IMR-90 (cell line): Measurements from ENCODE around the gene MADCAM1. TPM values are rescaled to one million over a fixed set of nuclear protein-coding genes. Genes with fewer than 3 reads are reported as not detected.

Experiments used
- ATAC-seq: fragments of 200-7000 bp; cut with Tn5 transposase; 2 replicates; pipeline ENCODE4 v1.9.1; 2020; ENCODE audit warnings: low read depth, mild to moderate bottlenecking, moderate library complexity
- BruUV-seq: library from RNA; stranded (reverse); fragments of 400-500 nt; replicated peaks from 2 replicates; lab custom pipeline; 2021; lab: Mats Ljungman, UMichigan
- CTCF ChIA-PET: fragments of 300-600 bp; formaldehyde crosslinking; extraction: SDS; loops from one replicate; lab custom pipeline; 2021; ENCODE audit warnings: antibody characterized with exemption; lab: Yijun Ruan, JAX
- POLR2A ChIA-PET: fragments of 300-600 bp; sonication (Branson Sonifier 250); formaldehyde crosslinking; loops from one replicate; lab custom pipeline; 2022; ENCODE audit warnings: antibody characterized with exemption; ENCODE audit not compliant: unreplicated experiment; lab: Charles Lee
- DNase-seq: peaks from one replicate; pipeline ENCODE4 v3.0.0; 2013
- H2AFZ ChIP-seq: replicated peaks from 2 replicates; pipeline ENCODE3; 2013; ENCODE audit warnings: low read length, mild to moderate bottlenecking; ENCODE audit not compliant: poor library complexity
- H2AK5ac ChIP-seq: 2 replicates; pipeline ENCODE4 v1.6.1; 2013; ENCODE audit warnings: low read depth, low read length, inconsistent platforms
- H2AK9ac ChIP-seq: replicated peaks from 2 replicates; pipeline ENCODE3; 2013; ENCODE audit warnings: mild to moderate bottlenecking, low read depth, low read length, moderate library complexity; ENCODE audit not compliant: poor library complexity
- H2BK120ac ChIP-seq: 2 replicates; pipeline ENCODE4 v1.6.1; 2013; ENCODE audit warnings: low read depth, low read length, inconsistent platforms
- H2BK15ac ChIP-seq: 3 replicates; pipeline ENCODE4 v1.6.1; 2013; ENCODE audit warnings: low read depth, low read length, inconsistent platforms
- H2BK20ac ChIP-seq: 2 replicates; pipeline ENCODE4 v1.6.1; 2013; ENCODE audit warnings: low read depth, mild to moderate bottlenecking, inconsistent platforms, low read length, moderate library complexity
- H2BK5ac ChIP-seq: 2 replicates; pipeline ENCODE4 v1.6.1; 2013; ENCODE audit warnings: mild to moderate bottlenecking, low read depth, low read length, inconsistent platforms; ENCODE audit not compliant: poor library complexity, severe bottlenecking
- H3K14ac ChIP-seq: replicated peaks from 2 replicates; pipeline ENCODE4 v1.6.1; 2013; ENCODE audit warnings: low read depth, low read length, inconsistent platforms
- H3K18ac ChIP-seq: 2 replicates; pipeline ENCODE4 v1.6.1; 2013; ENCODE audit warnings: low read depth, low read length, control low read depth
- H3K23ac ChIP-seq: 2 replicates; pipeline ENCODE4 v1.6.1; 2013; ENCODE audit warnings: low read depth, low read length, inconsistent platforms
- H3K27ac ChIP-seq: 2 replicates; pipeline ENCODE4 v1.5.1; 2013; ENCODE audit warnings: mild to moderate bottlenecking, control low read depth, low read length; ENCODE audit not compliant: insufficient read depth
- H3K27me3 ChIP-seq: 2 replicates; pipeline ENCODE4 v1.6.1; 2013; ENCODE audit warnings: low read length; ENCODE audit not compliant: control insufficient read depth, insufficient read depth
- H3K36me3 ChIP-seq: 2 replicates; pipeline ENCODE4 v1.6.1; 2013; ENCODE audit warnings: low read length, mixed read lengths; ENCODE audit not compliant: control insufficient read depth, insufficient read depth
- H3K4ac ChIP-seq: 2 replicates; pipeline ENCODE4 v1.6.1; 2013; ENCODE audit warnings: low read depth, low read length, inconsistent platforms
- H3K4me1 ChIP-seq: 2 replicates; pipeline ENCODE4 v1.6.1; 2013; ENCODE audit warnings: low read length, mixed read lengths; ENCODE audit not compliant: control insufficient read depth, insufficient read depth
- H3K4me2 ChIP-seq: 2 replicates; pipeline ENCODE4 v1.6.1; 2013; ENCODE audit warnings: low read depth, mild to moderate bottlenecking, control low read depth, low read length, moderate library complexity
- H3K4me3 ChIP-seq: 2 replicates; pipeline ENCODE4 v1.5.1; 2013; ENCODE audit warnings: low read depth, mild to moderate bottlenecking, control low read depth, low read length, moderate library complexity; ENCODE audit not compliant: insufficient read depth
- H3K56ac ChIP-seq: 2 replicates; pipeline ENCODE4 v1.6.1; 2013; ENCODE audit warnings: low read length, inconsistent platforms; ENCODE audit not compliant: insufficient read depth; ENCODE audit errors: extremely low read depth
- H3K79me1 ChIP-seq, 2 experiments: 2 replicates each; pipeline ENCODE4 v1.6.1; 2013; ENCODE audit warnings: low read length in 2 of 2, inconsistent platforms in 1 of 2, low read depth in 1 of 2
- H3K9ac ChIP-seq: 2 replicates; pipeline ENCODE4 v1.6.1; 2013; ENCODE audit warnings: low read depth, low read length, control low read depth
- H3K9me1 ChIP-seq: 2 replicates; pipeline ENCODE4 v1.6.1; 2013; ENCODE audit warnings: low read length, inconsistent platforms; ENCODE audit not compliant: insufficient read depth
- H3K9me3 ChIP-seq: 2 replicates; pipeline ENCODE4 v1.6.1; 2013; ENCODE audit warnings: low read length; ENCODE audit not compliant: control insufficient read depth, insufficient read depth
- H4K20me1 ChIP-seq: 2 replicates; pipeline ENCODE4 v1.6.1; 2013; ENCODE audit warnings: low read length, inconsistent platforms; ENCODE audit not compliant: insufficient read depth
- H4K5ac ChIP-seq: 2 replicates; pipeline ENCODE4 v1.6.1; 2013; ENCODE audit warnings: mild to moderate bottlenecking, low read depth, low read length, control low read depth
- H4K8ac ChIP-seq, 2 experiments: 2 replicates each; pipeline ENCODE4 v1.6.1; 2013; ENCODE audit warnings: low read depth in 2 of 2, low read length in 2 of 2, control low read depth in 1 of 2, inconsistent platforms in 1 of 2
- H4K91ac ChIP-seq: 2 replicates; pipeline ENCODE4 v1.6.1; 2013; ENCODE audit warnings: low read depth, low read length, inconsistent platforms; ENCODE audit not compliant: insufficient read depth
- BHLHE40 ChIP-seq: fragments of 150-350 bp; IDR thresholded peaks from 2 replicates; pipeline ENCODE4 v1.6.1; 2016; ENCODE audit warnings: mild to moderate bottlenecking, low read depth, low read length
- CEBPB ChIP-seq: IDR thresholded peaks from 2 replicates; pipeline ENCODE4 v1.6.1; 2012; ENCODE audit warnings: low read depth, low read length, improper control_type of control experiment
- CHD1 ChIP-seq: IDR thresholded peaks from 2 replicates; pipeline ENCODE4 v1.6.1; 2012; ENCODE audit warnings: low read depth, low read length, improper control_type of control experiment
- FOS ChIP-seq: fragments of 150-350 bp; IDR thresholded peaks from 2 replicates; pipeline ENCODE4 v1.6.1; 2016; ENCODE audit warnings: low read depth, low read length
- MAFK ChIP-seq: IDR thresholded peaks from 2 replicates; pipeline ENCODE4 v1.6.1; 2012; ENCODE audit warnings: low read depth, low read length, improper control_type of control experiment
- MAZ ChIP-seq: IDR thresholded peaks from 2 replicates; pipeline ENCODE4 v1.6.1; 2012; ENCODE audit warnings: low read depth, mild to moderate bottlenecking, low read length, improper control_type of control experiment, moderate library complexity, borderline replicate concordance
- MXI1 ChIP-seq: IDR thresholded peaks from 2 replicates; pipeline ENCODE4 v1.6.1; 2012; ENCODE audit warnings: low read depth, mild to moderate bottlenecking, low read length, moderate library complexity, borderline replicate concordance
- NFE2L2 ChIP-seq: fragments of 150-350 bp; IDR thresholded peaks from 2 replicates; pipeline ENCODE4 v1.6.1; 2016; ENCODE audit warnings: low read depth, mild to moderate bottlenecking, low read length
- POLR2A ChIP-seq: IDR thresholded peaks from 2 replicates; pipeline ENCODE4 v1.6.1; 2012; ENCODE audit warnings: mild to moderate bottlenecking, low read depth, low read length
- RAD21 ChIP-seq: IDR thresholded peaks from 2 replicates; pipeline ENCODE4 v1.6.1; 2012; ENCODE audit warnings: low read length, improper control_type of control experiment
- RCOR1 ChIP-seq: IDR thresholded peaks from 2 replicates; pipeline ENCODE4 v1.6.1; 2012; ENCODE audit warnings: mild to moderate bottlenecking, low read length, improper control_type of control experiment; ENCODE audit not compliant: insufficient replicate concordance
- RFX5 ChIP-seq: IDR thresholded peaks from 2 replicates; pipeline ENCODE4 v1.8.0; 2012; ENCODE audit warnings: low read depth, mild to moderate bottlenecking, low read length, moderate library complexity
- SMC3 ChIP-seq: fragments of 150-350 bp; IDR thresholded peaks from 2 replicates; pipeline ENCODE4 v1.6.1; 2016; ENCODE audit warnings: low read depth, mild to moderate bottlenecking, antibody characterized with exemption, low read length, moderate library complexity
- WGBS, 2 experiments: methylation state at CpG; one replicate each; pipeline versions ENCODE4 v1.1.5 to v1.1.7; 2013; ENCODE audit warnings: missing lambda C conversion rate in 2 of 2; ENCODE audit not compliant: insufficient read length in 1 of 2; ENCODE audit errors: extremely low coverage in 2 of 2; 5-methylcytosine and 5-hydroxymethylcytosine counted together
- dilution Hi-C: fragments of 300-500 bp; cut with HindIII; formaldehyde crosslinking; loops from one replicate; pipeline ENCODE4 v1.14.3; 2018; ENCODE audit warnings: low sequenced_read_pairs; ENCODE audit not compliant: unreplicated experiment
- in situ Hi-C: fragments of 300-500 bp; cut with MboI; formaldehyde crosslinking; loops from 3 replicates; pipeline ENCODE4 v1.14.3; 2019; ENCODE audit warnings: low sequenced_read_pairs, inconsistent platforms, mixed read lengths
- intact Hi-C: fragments of 100-400 bp; cut with micrococcal nuclease; formaldehyde crosslinking; loops from 2 replicates; pipeline ENCODE4 v1.10.0; 2022
- polyA plus RNA-seq, 3 experiments: library from polyadenylated mRNA; depleted of rRNA; stranded (reverse); fragments of >200 nt; gene quantifications; 2 replicates each; pipeline ENCODE4 v1.2.3, GENCODE V29; 2012; ENCODE audit warnings: low replicate concordance in 1 of 3
- total RNA-seq: library from RNA; depleted of rRNA; stranded (reverse); fragments of >200 nt; gene quantifications from 2 replicates; pipeline ENCODE4 v1.2.3, GENCODE V29; 2012
- TF ChIP-seq, protein P1 (sequence below): fragments of 150-350 bp; IDR thresholded peaks from 2 replicates; pipeline ENCODE4 v1.6.1; 2017; ENCODE audit warnings: mild to moderate bottlenecking, antibody characterized with exemption, low read length, low read depth
- TF ChIP-seq, protein P2 (sequence below): conservative IDR thresholded peaks from 2 replicates; pipeline ENCODE4 v1.5.1; 2012; ENCODE audit warnings: mild to moderate bottlenecking, low read depth, low read length, improper control_type of control experiment
- TF ChIP-seq, protein P3 (sequence below): fragments of 150-350 bp; IDR thresholded peaks from 2 replicates; pipeline ENCODE4 v1.6.1; 2016; ENCODE audit warnings: low read depth, mild to moderate bottlenecking, low read length, moderate library complexity, borderline replicate concordance

The MADCAM1 gene
- total and polyA plus RNA-seq, 2 of the 4 experiments (the other 2 are of a cell fraction): 0.24 TPM; not detected in 1

DNA sequence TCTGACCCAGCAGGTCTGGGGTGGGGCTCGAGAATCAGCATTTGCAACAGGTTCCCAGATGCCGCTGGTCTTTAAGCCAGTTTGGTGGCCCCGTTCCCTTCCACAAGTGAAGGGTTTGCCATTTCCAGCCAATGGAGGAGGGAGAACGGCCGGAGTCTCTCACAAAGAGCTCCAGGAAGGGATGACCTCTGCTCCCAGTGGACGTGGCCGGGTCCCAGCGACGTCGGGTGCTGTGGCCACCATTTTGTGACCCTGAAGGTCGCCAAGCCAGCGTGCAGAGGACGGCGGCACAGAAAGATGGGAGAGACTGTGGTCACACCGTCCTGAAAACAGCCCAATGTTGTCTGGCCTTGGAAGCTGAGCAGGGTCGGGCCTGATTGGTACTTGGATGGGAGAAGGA, 43.5 kb upstream of the MADCAM1 start:
- Histone ChIP-seq H3K4me2 (no peak overlapping the region), H4K5ac (no peak overlapping the region), H4K8ac (no peak overlapping the region), H3K9ac (no peak overlapping the region), H3K23ac (no peak overlapping the region), H2BK120ac (no peak overlapping the region), H3K4me1 (no peaks in the 10 kb centered on the region), H3K79me1 (no peaks in the 10 kb centered on the region), H2AK9ac (no peak overlapping the region), H2BK20ac (no peak overlapping the region), H4K91ac (no peak overlapping the region), H3K4ac (no peak overlapping the region), H2BK15ac (no peak overlapping the region), H4K20me1 (no peaks in the 10 kb centered on the region), H3K27me3 (peaks cover 3% of the 10 kb centered on the region), H3K14ac (no peak overlapping the region), H2AFZ (no peak overlapping the region), H3K36me3 (no peaks in the 10 kb centered on the region), H3K9me1 (no peaks in the 10 kb centered on the region), H3K27ac (no peak overlapping the region), H3K9me3 (peaks cover 16% of the 10 kb centered on the region), H2AK5ac (no peak overlapping the region), H3K4me3 (no peak overlapping the region), H2BK5ac (no peak overlapping the region), H3K18ac (no peak overlapping the region), H3K56ac (no peak overlapping the region)
- ATAC-seq (no peak), DNase-seq (no peak)
- in situ Hi-C loops: no loop called here
- no TSS peak for BruUV-seq
- ChIA-PET POLR2A (no interaction called here), CTCF (no interaction called here)
- WGBS, 2 experiments: 93% methylated on average over 5 of the region's 16 CpGs; no CpG with 5 or more reads in 1 of the 2 experiments
- intact Hi-C loops: no loop called here
- dilution Hi-C loops: no loop called here
- TF ChIP-seq RAD21: no peak
- TF ChIP-seq BHLHE40: no peak
- TF ChIP-seq RFX5: no peak
- TF ChIP-seq, protein P1, sequence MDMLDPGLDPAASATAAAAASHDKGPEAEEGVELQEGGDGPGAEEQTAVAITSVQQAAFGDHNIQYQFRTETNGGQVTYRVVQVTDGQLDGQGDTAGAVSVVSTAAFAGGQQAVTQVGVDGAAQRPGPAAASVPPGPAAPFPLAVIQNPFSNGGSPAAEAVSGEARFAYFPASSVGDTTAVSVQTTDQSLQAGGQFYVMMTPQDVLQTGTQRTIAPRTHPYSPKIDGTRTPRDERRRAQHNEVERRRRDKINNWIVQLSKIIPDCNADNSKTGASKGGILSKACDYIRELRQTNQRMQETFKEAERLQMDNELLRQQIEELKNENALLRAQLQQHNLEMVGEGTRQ: no peak
- TF ChIP-seq SMC3: no peak
- TF ChIP-seq CEBPB: no peak
- TF ChIP-seq, protein P2, sequence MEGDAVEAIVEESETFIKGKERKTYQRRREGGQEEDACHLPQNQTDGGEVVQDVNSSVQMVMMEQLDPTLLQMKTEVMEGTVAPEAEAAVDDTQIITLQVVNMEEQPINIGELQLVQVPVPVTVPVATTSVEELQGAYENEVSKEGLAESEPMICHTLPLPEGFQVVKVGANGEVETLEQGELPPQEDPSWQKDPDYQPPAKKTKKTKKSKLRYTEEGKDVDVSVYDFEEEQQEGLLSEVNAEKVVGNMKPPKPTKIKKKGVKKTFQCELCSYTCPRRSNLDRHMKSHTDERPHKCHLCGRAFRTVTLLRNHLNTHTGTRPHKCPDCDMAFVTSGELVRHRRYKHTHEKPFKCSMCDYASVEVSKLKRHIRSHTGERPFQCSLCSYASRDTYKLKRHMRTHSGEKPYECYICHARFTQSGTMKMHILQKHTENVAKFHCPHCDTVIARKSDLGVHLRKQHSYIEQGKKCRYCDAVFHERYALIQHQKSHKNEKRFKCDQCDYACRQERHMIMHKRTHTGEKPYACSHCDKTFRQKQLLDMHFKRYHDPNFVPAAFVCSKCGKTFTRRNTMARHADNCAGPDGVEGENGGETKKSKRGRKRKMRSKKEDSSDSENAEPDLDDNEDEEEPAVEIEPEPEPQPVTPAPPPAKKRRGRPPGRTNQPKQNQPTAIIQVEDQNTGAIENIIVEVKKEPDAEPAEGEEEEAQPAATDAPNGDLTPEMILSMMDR: no peak
- TF ChIP-seq MAZ: no peak
- no peak for TF ChIP-seq NFE2L2
- no peak for TF ChIP-seq RCOR1
- TF ChIP-seq FOS: no peak
- no peak for TF ChIP-seq MAFK
- TF ChIP-seq CHD1: no peak
- TF ChIP-seq, protein P3, sequence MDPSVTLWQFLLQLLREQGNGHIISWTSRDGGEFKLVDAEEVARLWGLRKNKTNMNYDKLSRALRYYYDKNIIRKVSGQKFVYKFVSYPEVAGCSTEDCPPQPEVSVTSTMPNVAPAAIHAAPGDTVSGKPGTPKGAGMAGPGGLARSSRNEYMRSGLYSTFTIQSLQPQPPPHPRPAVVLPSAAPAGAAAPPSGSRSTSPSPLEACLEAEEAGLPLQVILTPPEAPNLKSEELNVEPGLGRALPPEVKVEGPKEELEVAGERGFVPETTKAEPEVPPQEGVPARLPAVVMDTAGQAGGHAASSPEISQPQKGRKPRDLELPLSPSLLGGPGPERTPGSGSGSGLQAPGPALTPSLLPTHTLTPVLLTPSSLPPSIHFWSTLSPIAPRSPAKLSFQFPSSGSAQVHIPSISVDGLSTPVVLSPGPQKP: no peak
- TF ChIP-seq MXI1: no peak
- no peak for TF ChIP-seq POLR2A
